Activated T-cell treated with anti-CD3 and anti-CD28 coated beads, Interleukin-2, amount 50 U/mL, for 48 hours (primary cell): ENCODE results near the gene TLK1.

Experiments
- DNase-seq, 2 experiments: peaks; one replicate each; pipeline ENCODE4 v3.0.0-alpha.2; 2020

Gene TLK1

DNA sequence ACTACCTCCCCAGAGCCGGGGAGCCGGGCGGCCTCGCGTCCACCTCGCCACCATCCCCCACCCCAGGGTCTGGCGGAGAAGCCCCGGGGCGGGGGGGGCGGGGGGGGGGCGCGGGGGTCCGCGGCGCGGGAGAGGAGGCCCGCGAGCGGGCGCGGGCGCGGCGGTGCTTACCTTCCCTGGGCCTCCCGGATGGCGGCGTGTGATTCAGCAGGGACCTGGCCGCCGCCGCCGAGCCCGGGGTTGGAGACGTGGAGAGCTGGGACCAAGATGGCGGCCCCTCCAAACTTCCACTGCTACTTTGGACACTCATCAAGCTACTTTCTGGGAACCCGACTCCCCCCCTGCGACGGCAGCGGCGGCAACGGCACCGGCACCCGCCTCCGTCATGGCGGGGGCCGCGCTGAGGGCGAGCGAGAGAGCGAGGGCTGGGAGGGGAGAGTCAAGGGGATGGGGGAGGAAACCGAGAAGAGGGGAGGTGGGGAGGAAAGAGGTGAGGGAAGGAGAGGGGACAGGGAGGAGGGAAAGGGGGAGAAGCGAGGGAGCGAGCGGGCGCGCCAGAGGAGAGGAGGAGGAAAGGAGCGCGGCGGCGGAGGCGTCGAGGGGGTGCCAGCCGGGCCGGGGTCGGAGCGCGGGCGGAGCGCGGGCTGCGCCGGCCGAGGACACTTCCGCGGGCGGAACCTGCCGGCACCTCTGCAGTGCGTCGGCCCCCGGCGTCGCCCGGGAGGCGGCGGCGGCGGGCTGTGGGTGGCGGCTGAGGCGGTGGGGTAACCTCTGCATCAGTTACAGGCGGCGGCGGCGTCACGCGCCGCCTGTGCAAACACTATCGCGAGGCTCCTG lies at the start of gene TLK1:
TSS of gene TLK1 (minus strand) at position 775 of the 837 bp plus-strand sequence. CDS start at position 310, 465 bp downstream.
- DNase-seq: peak; percentile 81 to 84

DNA sequence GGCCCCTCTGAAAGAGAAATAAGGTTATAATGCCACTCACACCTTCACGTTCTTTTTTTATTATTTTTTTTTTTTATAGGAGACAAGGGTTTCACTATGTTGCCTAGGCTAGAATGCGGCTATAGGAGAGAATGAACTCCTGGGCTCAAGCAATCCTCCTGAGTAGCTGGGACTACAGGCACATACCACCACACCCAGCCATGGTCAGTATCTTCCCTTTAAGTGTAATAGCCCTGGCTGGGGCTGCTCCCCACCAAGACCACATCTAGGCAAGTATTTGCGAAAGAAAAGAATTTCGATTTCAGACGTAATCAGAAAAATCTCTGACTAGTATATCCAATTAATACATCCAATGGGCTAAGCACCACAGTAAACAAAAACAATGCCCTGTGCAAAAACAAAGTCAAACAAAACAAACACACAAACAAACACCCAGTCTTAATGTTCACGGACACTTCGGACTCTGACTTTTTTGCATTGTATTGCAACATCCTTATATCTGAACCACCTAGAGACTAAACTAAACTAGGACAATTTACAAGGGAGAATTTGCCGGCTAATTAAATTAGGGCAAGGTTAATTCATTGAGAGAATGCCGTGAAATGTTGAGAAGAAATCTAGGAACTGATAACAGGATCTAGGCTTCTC lies 49.6 kb upstream of the TLK1 start:
- DNase-seq: no peak

DNA sequence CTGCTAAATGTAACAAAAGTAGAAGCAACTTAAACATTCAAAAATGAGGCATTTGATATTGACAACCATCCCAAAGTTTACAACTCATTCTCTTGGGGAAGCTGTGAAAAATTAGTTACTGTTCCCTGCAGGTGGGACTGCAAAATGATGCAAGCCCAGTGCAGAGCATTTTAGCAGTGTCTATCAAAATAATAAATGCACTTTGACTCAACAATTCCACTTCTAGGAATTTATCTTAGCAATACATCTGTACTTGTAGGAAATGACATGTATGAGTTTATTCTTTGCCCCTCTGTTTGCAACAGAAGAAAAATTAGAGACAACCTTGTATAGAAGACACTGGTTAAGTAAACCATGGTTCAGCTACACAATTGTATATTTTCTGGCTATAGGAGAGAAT lies 48.0 kb upstream of the TLK1 start:
- no peak for DNase-seq

DNA sequence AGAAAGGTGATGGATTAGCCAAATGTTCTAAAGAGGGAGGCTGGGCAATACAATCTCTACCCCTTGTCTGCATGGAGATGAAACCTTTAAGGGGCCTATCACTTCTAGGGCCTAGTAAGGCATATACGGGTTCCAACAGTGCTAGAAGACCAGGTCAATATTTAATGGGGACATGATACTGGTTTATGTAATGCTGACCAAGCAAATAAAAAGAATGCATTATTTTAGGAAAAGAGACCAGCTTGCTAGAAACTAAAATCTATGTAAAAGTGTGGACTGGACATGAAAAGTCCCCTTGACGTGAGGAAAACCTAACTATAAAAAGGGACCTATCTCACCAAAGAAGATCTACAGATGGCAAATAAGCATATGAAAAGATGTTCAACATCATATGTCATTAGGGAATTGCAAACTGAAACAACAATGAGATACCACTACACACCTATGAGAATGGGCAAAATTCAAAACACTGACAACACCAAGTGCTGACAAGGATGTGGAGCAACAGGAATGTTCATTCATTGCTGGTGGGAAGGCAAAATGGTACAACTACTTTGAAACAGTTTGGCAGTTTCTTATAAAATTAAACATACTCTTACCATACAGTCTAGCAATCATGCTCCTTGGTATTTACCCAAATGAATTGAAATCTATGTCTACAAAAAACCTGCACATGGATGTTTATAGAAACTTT lies 45.9 kb upstream of the TLK1 start:
- no peak for DNase-seq

DNA sequence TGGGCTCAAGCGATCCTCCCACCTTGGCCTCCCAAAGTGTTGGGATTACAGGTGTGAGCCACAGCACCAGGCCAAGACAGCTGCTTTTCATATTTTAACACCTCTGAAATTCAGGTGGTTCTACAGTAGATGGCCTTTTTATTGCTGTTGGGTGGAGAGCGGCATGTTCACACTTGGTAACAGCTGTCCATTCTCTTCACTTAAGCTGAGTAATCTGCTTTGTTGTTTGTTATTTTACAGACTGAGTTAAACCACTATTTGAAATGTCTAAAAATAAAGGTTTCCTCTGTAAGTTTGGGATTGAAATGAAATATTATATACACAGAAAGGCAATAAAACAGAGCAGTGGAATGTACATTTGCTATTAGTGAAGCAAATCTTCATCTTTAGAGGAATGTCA lies 44.9 kb upstream of the TLK1 start:
- DNase-seq: no peak

DNA sequence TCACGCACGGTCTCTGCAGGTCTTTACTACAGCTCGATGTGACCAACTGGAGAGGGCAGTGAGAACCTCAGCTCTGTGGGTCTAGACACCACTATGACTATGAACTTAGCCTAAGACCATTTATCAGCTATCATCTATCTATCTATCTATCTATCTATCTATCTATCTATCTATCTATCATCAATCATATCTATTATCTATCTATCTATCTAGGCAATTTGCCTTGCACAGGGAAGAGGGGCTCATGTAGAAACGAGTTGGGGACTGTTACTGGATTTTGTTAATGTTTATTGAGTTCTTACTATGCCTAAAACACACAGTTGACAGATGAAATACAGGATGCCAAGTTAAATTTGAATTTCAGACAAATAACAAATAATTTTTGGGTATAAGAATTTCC lies 41.1 kb upstream of the TLK1 start:
- DNase-seq: no peak

DNA sequence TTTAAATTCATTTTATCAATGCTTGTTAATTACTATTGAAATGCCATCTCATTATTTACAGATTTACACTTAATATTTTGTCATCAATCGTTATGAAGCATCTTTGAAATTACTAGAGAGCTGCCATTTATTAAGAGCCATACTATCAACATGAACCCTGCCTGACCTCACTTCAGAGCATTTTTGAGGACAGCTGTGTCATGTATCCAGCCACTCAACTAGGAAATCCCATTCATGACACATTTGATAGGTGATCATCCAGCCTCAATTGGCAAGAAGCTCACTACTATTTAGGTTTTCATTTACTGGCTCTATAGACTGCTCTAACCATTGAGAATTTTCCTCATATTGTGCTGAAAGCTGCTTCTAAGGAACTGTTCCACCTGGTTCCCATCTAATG lies 40.6 kb upstream of the TLK1 start:
- DNase-seq: no peak

DNA sequence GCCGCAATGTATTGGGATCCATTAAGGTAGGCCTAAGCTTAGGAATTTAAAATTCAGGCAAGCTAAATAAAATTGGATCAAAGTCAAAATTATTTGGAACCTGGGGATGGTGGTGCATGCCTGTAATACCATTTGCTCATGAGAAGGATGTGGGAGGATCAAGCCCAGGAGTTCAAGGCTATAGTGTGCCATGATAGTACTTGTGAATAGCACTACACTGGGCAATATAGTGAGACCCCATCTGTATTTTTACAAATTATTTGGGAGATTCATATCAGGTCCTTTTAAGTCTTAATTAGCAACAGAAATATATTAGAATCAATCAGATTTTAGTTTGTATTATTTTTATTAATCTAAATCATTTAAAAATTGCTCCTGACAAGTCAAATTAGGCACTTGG lies 39.8 kb upstream of the TLK1 start:
- DNase-seq: no peak

DNA sequence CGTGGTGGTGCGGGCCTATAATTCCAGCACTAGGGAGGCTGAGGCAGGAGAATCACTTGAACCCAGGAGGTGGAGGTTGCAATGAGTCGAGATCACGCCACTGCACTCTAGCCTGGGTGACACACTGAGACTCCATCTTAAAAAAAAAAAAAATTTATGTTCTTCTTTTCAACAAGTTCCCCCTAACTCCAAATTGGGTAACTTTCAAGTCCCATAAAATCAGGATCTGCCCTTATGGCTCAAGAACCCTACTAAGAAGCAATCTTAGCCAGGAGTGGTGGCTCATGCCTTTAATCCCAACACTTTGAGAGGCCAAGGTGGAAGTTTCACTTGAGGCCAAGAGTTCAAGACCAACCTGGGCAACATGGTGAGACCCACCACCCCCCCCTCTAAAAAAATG lies 30.3 kb upstream of the TLK1 start:
- no peak for DNase-seq

DNA sequence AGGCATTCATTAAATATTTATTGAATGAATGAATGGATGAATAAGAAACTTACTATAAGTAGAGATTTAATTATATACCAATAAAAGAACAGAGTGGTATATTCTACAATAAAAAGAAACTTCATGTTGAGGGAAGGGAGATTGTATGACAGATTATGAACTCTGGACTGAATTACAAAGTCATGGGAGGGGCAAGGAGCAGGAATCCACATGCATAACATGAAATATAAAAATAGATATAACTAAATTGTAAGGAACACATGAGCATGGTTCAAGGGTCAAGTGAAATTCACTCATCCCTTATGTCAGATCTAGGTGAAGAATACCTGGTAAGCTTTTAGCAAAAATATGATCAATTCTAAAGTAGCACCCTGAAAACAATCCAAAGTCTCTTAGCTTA lies 27.1 kb upstream of the TLK1 start:
- no peak for DNase-seq

DNA sequence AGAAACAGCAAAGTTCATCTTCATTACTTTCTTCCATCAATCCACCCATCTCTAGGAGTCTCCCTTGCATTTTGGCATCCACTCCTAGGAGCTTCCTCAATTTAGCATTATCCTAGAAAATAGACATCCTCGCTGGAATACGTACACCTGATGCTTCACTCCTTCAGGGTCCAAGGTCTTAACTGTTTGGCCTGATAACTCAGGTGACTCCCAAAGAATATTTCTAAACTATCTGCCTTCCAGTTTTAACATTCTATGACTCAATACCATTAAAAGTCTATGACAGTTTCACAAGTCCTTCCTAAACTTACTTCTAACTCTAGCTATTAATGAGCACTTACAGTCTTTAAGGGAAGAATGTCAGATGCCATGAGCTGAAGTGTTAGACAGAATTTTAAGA lies 26.5 kb upstream of the TLK1 start:
- no peak for DNase-seq

DNA sequence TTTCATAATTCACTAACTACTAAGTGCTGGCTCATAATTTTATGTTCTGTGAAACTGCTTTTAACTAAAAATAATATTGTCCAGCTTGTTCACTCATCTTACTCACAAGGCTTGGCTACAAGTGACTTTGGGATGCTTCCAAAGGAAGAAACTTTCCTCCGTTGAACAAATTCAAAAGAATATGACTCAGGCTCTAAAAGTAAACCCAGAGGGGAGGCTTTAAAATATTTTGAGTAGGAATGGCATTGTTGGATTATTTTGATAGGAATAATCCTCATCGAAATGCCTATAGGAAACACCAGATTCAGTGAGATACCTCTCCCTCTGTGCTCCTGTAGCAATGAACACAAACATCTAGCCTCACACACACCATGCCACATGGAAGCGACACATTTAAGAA lies 25.2 kb upstream of the TLK1 start:
- no peak for DNase-seq

DNA sequence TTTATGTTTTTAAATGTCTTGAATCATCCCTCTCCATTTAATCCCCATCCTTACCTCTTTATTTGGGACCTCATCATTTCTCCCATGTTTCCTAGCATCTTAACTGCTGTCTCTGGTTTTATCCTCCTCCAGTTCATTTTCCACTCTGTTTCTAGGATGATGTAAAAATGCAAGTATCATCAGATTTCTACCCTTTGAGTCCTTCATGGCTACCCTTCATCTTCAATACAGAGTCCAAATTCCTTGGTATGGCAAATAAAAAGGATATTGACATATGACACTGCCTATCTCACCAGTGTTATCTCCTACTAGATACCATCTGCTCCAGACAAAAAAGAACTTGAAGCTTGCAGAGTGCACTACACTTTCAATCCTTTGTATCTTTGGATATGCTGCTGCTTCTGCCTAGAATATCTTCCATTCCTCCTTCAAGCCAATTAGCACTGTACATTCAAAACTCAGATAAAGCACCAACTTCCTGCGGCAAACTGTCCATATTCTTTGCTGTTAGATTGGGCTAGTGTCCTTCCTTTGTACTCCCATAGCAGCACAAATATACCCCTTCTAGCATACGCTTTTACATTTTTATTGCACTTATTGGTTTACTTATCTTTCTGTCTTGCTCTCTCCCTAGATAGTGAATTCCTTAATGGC lies 24.6 kb upstream of the TLK1 start:
- DNase-seq: no peak

DNA sequence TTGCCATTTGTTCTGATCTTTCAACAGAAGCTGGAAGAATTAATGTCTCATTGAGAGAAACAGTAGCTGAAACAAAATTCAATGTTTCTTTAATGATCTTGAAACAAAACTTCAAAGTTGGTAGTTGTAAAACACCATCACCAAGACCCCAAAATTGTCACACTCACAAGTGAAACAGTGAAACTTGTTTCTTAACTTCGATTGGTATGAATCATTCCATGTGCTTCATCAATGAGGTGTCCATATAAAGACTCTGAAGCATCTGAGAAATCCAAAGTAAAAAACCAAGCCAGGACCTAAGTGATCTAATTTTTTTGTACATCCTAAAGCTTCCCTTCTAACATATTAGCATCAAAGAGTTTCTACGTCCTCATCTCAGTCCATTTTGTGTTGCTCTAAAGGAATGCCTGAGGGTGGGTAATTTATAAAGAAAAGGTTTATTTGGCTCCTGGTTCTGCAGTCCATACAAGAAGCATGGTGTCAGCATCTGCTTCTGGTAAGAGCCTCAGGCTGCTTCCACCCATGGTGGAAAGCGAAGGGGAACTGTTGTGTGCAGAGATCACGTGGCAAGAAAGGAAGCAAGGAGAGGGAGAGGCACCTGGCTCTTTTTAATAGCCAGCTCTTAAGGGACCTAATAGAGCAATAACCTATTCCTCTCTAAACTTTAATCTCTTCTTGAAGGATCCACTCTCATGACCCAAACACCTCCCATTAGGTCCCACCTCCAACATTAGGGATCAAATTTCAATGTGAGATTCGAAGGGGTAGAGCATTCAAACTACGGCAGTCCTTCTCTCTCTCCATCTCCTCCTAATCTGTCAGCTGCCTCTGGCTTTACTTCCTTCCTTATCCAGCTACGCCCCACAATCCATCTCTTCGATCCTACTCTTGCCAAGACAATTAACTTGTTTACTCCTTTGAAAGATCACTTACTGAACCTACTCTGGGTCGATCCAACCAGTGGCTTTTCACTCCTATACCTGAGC lies 20.7 kb upstream of the TLK1 start:
- DNase-seq: no peak

DNA sequence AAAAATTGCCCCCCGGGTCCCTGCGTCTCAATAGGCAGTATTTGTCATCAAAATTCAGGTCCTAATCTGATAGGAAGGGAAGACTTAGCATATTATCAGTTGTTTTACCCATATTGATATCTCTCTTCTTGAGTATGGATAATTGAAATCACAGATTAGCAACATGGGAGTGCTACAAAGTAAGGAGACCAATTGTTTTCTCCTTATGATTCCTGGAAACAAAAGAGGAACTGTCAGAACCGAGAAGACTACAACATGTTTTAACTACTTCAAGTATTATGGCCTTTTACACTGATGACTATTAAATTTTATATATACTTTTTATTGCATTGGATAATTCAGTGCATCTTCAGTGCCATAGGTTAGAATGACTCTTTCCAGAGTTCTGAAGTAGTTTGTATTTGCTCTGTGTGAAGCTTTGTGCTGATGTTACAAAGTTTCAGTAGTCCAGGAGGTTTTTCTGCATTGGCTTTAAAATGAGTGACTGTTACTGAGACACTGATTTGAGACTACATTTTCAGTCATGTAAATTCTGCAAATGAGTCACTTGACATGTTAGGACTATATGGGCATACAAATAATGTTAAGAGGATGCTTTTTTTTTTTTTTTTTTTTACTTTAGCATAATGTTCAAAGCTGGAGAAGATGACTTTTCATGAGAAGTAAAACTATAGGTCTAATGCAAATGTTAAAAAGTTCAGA lies 19.7 kb upstream of the TLK1 start:
- DNase-seq: no peak

DNA sequence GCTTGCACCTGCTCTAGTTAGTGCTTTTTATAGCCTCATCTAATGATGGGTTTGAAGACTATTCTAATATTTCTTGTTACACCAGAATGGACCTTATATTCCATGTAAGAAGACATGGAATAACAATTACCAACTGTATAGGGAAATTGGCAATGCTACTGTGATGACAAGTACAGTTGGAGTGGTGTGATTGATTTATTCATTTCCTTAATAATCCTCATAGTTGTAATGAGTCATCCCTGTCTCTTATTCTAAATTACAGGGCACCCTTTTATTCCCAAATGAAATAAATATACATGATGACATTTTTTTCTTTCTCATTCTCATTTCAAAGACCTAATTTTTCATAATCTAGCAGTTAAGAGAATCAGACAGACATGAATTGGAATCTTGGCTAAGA lies 18.3 kb upstream of the TLK1 start:
- no peak for DNase-seq

DNA sequence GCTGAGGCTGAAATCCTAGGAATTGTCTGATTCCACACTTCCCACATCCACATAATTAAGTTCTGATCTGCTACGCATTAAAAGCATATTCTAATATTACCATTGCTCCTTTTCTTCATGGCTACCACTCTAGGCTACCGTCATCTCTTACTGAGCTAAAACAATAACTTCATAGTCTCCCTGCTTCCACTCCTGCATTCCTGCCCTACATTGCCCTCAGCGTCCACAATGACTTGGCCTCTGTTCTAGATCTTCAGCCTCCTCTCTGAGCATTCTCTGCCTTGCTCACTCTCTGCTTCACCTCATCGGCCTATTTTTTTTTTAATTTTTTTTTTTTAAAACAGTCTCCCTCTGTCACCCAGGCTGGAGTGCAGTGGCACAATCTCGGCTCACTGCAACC lies 15.8 kb upstream of the TLK1 start:
- no peak for DNase-seq

DNA sequence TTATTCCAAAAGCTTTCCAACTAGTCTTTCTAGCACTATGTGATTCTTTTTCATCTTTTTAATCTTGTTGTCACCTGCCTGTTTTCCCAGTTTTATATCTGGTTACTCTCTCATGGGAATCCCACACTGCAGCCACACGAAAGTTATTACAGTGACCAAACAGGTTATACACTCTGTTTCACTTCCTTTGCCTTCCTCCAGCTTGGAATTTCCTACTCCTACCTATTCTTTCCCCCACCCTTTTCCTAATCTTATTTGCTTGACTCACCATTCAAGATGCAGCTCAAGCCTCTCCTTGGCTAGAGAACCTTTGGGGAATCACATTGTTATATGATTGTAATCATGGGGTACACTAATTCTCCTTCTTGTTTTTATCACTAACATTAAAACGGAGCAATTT lies 13.4 kb upstream of the TLK1 start:
- DNase-seq: no peak

DNA sequence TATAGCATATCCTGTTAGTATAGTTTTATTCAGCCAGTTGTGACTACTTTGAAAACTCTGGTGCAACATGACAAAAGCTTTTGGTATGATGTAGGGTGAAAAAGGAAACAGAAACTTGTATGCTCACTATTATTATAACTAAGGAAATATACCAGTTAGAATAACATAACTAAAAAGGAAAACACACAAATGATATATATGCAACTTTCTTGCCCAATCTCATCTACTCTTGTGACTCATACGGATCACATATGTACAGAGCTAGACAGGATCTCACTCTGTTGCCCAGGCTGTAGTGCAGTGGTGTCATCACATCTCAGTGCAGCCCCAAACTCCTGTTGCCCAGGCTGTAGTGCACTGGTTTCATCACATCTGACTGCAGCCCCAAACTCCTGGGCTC lies 12.4 kb upstream of the TLK1 start:
- peak in 1 of 2 experiments; percentile 31 for DNase-seq

DNA sequence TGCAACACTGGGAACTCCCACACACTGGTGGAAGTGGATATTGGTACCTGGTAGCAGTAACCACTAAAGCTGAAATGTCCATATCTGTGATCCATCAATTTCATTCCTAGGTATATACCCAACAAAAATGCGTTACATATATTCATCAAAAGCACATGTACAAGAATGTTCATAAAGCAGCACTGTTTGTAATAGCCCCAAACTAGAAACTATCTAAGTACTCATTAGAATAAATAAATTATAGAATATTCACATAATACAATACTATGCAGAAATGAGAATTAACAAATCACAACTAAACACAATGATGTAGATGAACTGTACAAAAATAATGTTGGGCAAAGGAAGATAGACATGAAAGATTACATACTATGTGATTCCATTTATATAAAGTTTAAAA lies 11.1 kb upstream of the TLK1 start:
- no peak for DNase-seq

DNA sequence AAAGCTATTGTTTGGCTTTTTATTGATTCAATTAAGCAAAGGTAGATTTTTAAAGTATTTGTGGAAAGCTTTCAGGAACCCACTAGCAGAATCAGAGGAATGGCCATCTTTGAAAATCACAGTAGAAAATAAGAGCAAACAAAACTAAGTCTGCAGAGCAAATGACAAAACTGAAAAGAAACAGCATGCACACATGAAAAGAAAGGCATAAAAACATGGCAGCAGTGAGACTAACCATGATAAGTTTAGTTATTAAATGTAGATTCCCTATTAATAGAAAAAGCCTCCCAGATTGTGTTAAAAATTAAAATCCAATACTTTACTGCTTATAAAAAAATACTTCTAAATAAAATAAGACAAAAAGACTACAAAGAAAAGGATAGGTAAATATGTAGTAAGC lies 9.1 kb upstream of the TLK1 start:
- no peak for DNase-seq

DNA sequence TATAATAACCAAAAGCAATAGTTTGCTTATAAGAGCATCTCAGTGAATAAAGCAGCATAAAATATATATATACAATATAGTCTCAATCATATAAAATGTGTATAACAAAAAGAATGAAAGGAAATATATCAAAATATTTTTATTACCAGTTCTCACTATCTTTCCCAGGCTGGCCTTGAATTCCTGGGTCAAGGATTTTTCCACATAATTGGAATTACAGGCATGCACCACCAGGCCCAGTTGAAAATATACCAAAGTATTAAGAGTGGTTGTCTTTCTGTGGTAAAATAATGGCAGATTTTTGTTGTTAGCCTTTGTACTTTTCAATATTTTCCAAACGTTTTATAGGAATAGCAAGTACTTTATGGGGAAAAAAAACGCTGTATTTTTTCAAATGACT lies 8.6 kb upstream of the TLK1 start:
- no peak for DNase-seq
